ENCODE results near the gene SYT2.
"Not testable (repeated sequence)": the region's sequence is repeated elsewhere in the genome, so short reads cannot be mapped to it uniquely, and the experiment has no call there.

Gene SYT2

DNA sequence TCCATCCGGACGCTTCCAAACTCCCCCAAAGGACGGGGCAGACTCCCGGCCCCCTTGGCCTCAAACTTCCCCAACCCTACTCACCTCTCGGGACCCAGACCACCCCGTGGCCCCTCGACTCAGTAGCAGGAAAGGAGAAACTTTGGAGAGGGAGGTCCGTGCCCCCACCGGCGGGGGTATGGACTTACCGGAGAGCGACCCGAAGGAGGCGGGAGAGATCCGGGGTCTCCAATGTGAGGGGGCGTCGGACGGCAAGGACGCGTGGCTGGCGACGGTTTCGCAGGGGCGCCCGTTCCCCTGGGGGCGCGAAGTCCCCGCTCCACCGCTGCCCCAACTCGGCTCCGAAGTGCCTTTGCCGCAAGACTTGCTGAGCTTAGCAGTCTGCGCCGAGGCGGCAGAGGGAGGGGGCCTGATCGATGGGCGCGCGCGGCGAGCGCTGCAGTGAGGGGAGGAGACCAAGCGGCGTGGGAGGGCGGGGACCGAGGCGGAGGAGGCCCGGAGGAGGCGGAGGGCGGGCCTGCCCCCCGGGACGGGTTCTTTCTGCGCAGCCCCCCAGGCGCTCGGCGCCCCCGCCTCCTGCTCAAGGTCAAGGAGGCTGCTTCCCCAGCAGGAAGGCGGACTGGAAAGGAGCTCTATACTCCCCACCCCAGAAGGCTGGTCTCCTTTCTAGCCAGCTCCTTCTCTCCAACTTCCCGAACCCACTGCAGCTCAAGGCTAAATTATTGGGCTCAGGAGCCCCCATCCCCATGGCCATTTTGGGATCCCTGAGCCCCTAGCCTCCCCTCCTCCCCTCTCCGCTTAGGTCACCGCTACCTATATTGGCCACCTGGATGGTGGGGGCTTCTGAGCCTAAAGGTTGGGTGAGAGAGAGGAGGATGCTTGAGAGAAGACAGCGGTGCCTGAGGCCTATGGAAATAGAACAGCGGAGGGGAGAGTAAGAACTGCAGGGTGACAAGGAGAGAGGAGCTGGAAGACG lies at the start of gene SYT2:
Gene SYT2 (minus strand): TSS at position 385 of the 976 bp plus-strand sequence. CDS start 104,682 bp downstream, outside the sequence.
- DNase-seq = peak; percentile 67

GRCh38 chr1:202756391-202756790 lies 46.1 kb upstream of the SYT2 start:
- no peak for DNase-seq

- DNase-seq = no peak
Measured at GRCh38 chr1:202754293-202754692, 44.0 kb upstream of the SYT2 start.

GRCh38 chr1:202752774-202753173 lies 42.5 kb upstream of the SYT2 start:
- DNase-seq = no peak

DNA sequence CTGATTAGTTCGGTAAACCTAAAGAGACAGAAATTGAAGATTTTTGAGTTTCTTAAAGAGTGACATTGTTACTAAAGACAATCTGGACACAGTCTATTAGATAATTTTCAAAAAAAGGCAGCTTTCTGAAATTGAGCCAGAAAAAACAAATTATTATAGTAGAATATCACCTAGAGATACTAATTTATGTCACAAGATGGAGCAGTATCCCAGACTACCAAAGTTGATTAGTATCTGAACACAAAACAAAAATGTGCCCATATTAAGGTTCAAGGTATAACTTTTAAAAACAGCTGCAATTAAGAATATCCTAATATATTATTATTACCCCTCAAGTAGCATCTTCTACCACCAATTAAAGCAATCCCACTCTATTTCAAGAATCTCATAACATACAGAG lies 40.5 kb upstream of the SYT2 start:
- DNase-seq = no peak

GRCh38 chr1:202750024-202750423 lies 39.8 kb upstream of the SYT2 start:
- DNase-seq = no peak

DNA sequence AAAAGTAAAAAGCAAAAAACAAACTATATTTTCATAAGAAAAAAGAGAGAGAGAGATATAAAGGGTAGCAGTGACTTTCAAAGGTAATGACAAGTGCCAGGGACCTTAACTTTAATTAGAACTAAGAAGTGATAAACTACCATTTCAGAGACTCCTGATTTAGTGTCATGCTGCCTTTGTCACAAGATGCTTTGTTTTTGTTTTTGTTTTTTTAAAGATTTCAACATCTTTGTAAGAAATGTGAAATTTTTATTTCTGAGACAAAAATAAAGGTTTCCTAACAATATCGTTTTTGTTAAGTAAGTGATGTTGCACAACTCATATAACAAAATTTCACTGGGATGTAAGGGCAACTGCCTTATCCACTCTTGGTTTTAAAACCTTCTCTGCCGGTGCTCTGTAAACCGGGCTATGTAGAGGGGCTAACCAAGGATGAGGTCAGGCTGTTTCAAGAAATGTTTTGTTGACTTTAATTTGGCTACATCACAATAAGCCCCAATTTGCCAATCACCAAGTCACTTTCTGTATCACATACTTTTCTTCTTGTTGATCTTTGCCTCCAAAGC lies 35.2 kb upstream of the SYT2 start:
- no peak for DNase-seq

- DNase-seq = not testable (repeated sequence)
Measured at GRCh38 chr1:202744770-202745169, 34.5 kb upstream of the SYT2 start.

GRCh38 chr1:202742496-202742895 lies 32.2 kb upstream of the SYT2 start:
- no peak for DNase-seq

DNA sequence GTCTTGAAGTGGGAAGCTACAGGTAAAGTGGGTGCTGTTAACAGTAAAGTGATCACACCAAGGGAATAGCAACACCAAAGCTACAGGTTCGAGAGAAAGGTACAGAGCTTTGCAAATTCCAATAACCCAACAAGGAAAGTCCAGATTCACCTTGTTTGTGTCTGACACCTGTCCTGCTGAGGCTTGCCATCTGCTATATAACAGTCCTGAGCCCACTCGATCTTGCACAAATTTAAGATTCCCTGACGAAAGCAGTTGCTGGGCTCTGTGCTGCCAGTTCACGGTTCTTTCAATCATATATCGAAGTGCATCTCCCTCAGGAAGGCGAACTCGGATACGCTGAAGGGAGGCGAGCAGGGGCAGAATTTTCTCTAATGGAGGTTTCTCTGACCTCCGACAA lies 23.0 kb upstream of the SYT2 start:
- no peak for DNase-seq

DNA sequence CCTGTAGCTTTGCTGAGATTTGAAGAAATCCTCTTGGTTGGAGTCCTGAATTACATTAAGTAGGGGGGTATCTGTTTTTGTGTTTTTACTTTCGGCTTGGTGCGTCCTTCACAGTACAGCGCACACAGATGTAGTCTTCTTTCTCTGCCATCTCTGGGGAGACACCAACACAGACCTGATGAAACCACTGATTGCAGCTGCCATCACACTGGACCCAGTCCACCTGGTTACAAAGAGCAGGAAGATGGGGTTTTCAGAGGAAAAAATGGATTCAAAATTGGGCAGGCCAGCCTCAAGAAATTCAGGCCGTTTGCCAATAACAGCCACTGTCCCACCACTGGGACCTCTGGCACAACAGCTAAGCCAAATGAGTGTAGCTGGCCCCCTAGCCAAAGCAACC lies 18.7 kb upstream of the SYT2 start:
- no peak for DNase-seq

DNA sequence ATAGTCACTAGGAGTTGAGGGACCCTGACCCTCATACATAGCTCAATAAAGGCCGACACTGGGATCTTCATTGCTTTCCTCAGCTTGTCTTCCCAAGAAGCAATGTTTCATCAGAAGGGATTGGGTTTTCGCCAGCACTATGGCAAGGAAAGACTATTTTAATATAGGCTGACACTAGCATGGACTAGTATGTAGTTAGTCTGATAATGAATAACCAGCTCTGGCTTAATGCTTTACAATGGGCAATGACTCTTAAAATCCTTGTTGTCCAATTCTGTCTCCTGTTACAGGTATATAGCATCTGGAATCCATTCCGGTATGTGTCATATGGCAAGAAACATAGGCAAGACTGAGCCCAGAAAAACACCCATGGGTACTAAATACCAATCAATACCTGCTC lies 15.3 kb upstream of the SYT2 start:
- no peak for DNase-seq

DNA sequence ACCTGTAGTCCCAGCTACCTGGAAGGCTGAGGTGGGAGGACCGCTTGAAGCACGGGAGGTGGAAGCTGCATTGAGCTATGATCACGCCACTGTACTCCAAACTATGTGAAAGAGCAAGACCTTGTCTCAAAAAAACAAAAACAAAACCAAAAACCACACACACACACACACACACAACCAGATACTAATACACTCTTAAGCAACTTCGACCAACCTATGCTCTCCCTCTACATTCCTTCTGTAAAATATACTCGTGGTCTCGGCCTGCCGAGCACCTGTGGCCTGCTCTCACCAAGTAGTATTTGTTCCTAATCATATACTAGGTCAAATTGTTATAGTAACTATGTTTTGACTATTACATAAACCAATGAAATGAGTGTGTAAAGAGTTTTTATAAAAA lies 13.5 kb upstream of the SYT2 start:
- DNase-seq = no peak

GRCh38 chr1:202723046-202723445 lies 12.8 kb upstream of the SYT2 start:
- not testable (repeated sequence) for DNase-seq

DNA sequence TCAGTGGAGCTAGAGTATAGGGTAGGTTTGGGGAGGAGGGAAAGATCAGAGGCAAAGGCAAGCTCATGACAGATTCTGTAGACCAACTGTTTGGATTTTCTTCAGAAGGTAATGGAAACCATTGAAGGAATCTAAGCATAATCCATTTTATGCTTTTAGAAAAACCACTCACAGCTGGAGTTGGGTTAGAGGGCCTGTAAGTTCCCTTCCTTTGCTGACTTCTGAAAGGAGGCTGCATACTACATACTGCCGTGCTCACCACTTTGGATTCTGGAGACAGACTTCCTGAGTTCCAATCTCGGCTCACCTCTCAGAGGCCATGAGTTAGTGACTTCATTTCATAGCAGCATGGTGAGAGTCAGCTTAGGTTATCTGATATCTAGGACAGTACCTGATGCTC lies 6.4 kb upstream of the SYT2 start:
- DNase-seq = no peak

GRCh38 chr1:202714202-202714601 lies 3.9 kb upstream of the SYT2 start:
- not testable (repeated sequence) for DNase-seq

DNA sequence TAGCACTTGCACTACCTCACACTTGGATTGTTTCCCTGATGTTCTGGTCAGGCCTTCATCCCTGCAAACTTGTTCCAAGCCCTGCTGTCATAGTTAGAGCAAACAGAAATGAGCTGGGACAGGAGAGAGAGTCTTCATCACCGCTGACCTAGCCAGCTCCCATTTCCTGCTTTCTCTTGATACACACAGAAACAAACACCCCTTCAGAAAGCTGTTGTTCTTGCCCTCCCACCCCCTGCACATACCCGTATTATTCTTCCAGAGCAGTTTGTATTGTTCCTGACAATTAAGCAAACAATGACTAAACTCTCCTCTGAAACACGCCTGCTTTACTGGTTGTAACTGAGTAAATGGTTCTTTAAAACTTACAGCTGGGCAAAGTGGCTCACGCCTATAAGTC lies 2.9 kb upstream of the SYT2 start:
- DNase-seq = no peak

GRCh38 chr1:202711949-202712635 lies 1.8 kb upstream of the SYT2 start:
- no peak for DNase-seq

DNA sequence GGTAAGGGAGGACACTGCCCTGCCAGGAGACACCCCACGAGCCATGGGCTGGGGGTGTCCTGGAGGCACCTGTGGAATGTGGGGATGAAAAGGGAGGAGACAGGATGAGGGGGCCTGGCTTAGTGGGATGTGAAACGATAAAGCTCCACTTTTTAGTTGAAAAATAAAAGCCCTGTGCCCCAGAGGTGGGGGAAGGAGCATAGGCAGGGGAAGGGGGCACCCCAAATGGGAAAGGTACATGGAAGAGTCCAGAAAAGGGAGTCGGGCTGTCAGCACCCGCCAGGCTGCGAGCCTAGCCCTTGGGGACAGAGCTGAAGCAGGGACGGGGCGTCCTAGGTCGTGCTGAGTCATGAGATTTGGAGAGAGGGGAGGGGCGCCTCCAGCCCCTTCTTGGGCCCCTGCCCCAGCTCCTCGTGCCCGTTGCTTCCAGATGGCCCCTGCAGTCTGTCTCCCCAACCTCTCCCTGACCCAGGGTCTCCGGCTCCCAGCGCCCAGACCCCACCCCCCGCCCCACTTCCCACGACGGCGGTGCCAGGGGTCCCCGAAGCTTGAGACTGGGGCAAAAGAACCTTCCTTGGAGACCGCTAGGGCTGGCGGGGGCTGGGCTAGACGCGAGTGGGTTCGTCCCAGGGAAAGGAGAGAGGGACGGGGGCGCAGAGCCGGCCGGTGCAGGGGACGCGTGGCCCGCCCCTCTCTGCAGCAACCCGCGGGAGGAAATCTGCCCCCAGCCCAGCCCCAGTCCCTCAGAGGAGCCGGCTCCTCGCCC lies 795 bp downstream of the SYT2 start:
- DNase-seq = no peak

GRCh38 chr1:202708456-202709275 lies 1.6 kb downstream of the SYT2 start:
- DNase-seq = no peak

- no peak for DNase-seq
Measured at GRCh38 chr1:202706851-202707250, 3.4 kb downstream of the SYT2 start.

GRCh38 chr1:202704601-202705000 lies 5.7 kb downstream of the SYT2 start:
- no peak for DNase-seq
